HG02852 (cell line): ENCODE measurements around the gene RAF1.
"Not testable (repeated sequence)": the region's sequence is repeated elsewhere in the genome, so short reads cannot be mapped to it uniquely, and the experiment has no call there.

Experiments
- ATAC-seq: cut with Tn5 transposase; IDR thresholded peaks from one replicate; pipeline ENCODE4 v1.9.1; 2021; ENCODE audit warnings: mild to moderate bottlenecking, moderate library complexity; ENCODE audit not compliant: unreplicated experiment

RAF1 gene

DNA sequence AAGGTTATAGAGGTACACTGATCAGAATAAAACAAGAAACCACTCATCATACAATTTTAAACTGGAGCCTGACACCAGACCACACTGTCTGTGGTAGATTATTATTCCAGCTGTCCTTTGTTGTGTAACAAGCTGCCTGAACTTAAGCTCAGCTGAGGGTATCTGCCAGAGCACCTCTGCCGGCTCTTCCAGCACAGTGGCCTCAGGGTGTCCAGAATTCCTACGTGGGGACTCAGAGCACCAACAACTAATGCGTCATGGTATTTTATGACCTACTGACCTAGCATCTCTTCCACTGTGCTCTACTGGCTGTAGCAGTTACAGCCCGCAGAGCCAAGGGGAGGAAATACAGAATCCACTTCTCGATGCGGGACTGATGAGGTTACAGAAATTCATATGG lies 15.6 kb upstream of the RAF1 start:
- ATAC-seq = no peak

DNA sequence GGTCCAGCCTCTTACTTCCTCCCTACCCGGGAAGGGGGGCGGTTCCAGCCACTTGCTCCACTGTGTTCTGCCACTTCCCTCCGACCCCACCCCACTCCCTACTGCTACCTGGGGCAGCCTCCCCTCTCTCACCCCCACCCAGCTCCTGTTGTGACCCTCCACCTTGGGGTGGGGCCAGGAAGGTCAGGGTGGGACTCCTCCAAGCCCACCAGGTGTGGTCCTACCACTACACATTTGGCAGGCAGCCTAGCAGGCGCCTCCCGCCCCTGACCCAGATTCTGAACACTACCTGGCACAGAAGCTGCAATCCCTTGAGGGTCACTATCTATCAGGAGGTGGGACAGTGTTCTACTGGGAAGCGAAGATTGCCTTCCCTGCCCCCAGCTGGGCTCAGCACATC lies 13.7 kb upstream of the RAF1 start:
- no peak for ATAC-seq

DNA sequence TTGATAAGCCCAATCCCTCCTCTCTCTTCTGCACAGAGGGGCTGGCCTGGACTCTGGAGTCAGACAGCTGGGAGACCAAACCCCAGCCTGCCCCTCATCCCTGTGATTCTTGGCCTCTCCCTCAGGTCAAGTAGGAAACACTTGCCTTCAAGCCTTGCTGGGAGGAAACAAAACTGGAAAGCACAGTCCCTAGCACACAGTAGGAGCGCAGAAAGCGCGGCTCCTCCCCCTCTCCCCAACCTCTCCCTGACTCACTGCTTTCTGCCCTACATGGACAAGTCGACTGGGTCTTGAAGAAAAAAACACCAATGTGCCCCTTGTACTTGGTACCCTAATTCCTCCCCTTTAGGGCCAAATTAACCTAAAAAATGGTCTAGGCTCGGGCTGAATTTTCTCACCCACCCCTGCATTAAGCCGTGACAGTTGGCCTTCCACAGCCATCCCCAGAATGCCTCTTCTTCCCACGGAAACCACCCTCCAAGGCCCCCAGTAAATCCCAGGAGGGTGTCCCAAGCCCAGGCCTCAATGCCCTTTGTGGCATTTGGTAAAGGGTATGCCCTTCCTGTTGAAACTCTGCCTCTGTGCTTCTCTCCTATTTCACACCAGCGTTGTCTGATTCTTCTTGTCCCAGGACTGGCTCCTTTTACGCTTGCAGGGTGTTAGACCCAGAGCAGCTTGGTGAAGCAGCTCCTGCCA lies 11.3 kb upstream of the RAF1 start:
- no peak for ATAC-seq

DNA sequence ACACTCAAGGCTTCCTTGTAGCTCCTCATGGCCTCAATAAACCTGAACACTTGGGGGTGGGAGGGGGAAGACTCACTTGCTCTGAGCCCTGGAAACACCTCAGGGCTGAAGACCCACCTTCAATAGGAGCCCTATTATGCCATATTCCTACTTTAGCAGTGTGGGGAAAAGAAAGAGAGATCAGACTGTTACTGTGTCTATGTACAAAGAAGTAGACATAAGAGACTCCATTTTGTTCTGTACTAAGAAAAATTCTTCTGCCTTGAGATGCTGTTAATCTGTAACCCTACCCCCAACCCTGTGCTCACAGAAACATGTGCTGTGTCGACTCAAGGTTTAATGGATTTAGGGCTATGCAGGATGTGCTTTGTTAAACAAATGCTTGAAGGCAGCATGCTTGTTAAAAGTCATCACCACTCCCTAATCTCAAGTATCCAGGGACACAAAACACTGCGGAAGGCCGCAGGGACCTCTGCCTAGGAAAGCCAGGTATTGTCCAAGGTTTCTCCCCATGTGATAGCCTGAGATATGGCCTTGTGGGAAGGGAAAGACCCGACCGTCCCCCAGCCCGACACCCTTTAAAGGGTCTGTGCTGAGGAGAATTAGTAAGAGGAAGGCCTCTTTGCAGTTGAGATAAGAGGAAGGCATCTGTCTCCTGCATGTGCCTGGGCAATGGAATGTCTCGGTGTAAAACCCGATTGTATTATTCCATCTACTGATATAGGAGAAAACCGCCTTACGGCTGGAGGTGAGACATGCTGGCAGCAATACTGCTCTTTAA lies 10.2 kb upstream of the RAF1 start:
- ATAC-seq = not testable (repeated sequence)

DNA sequence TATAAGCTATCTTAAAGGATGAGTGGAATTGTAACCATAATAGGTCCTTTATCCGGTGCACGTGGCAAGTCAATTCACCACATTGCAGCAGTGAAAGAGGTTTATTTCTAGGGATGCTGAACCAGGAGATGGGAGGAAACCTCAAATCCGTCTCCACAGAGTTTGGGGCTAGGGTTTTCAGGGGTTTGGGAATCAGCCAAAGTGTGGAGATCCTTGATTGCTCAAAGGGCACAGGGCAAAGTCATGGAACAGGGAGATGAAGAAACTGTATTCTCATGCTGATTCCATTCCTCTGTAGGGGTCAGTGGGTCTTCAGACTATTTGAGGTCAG lies 7.2 kb upstream of the RAF1 start:
- no peak for ATAC-seq

DNA sequence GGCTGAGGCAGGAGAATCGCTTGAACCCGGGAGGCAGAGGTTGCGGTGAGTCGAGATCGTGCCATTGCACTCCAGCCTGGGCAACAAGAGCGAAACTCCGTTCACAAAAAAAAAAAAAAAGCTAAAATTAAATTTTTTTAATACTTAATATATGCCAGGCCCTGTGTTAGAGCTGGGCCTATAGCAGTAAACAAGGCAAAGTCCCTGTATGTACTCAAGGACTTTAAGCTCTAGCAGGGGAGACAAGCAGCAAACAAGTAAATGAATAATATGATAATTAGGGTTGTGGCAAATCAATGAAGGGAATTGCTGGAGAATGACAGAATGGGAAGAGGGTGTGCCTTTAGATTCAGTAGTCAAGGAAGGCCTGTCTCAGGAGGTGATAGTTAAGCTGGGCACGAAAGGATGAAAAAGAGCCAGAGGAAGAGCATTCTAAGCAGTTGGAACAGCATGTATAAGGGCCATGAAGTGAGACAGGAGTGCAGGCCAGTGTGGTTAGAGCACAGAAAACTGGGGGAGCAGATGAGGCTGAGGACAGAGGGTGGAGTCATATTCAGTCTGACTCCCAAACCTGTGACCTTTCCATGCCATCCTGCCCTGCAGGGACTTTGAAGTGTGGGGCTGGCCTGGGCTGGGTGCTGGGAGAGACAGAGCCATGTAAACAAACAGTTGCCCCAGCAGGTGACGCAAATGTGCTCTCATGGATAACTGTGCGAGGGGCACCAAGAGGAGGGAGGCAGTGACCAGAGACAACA lies 6.6 kb upstream of the RAF1 start:
- no peak for ATAC-seq

DNA sequence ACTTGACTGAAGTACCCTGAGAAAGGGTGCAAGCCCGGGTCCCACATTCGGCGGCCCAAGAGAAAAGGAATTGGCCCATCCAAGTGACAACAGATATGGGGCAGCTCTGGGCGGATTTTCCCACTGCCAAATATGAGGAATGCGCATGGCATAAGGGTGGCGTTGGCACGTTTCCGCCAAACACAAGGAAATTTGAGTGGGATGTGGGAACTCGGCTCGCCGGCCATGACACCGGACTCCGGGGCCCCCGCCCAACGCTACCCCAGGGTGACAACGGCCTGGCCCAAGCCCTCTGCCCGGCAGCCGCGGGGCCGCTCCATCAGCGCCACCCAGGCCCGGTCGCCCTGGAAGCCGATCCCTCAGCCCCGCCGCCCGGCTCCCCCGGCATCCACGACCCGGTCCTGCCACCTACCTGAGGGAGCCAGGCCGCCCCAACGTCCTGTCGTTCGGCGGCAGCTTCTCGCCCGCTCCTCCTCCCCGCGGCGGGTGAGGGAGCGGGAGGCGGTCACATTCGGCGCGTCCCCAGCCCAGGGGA lies 449 bp downstream of the RAF1 start:
- peak; percentile 35 for ATAC-seq

DNA sequence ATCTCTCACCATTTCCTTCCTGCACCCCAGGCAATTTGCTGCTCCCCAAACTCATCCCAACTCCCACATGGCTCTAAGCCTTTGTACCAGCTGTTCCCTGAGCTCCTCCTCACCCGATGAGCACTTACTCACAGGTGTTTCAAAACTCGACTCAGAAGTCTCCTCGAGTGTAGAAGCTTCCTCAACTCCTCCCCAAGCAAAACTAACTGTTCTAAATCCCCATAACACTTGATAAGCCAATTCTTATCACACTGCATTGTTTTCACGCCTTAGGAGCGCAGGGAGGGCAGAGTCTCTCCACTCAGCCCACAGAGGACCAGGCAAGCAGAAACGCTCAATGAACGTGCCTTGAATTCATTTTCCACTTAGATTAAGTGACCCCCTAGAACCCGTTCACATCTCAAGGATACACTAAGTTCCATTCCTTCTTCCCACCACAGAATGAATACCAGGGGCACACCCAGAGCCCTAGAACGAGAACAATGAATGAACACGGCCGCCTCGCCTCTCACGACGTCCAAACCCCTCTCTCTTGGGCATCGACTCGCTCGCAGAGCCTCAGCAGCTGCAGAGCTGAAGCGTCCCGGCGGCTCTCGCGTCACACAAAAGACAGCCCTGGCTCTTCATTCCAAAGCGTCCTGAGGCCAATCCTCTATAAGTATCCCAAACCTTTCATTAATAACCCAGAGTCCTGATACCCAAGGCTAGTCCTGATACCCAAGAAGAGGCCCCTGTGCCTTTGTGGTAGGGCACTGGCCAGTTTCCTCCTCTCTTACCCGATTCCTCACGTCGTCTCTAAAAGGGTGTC lies 1.1 kb downstream of the RAF1 start:
- no peak for ATAC-seq

DNA sequence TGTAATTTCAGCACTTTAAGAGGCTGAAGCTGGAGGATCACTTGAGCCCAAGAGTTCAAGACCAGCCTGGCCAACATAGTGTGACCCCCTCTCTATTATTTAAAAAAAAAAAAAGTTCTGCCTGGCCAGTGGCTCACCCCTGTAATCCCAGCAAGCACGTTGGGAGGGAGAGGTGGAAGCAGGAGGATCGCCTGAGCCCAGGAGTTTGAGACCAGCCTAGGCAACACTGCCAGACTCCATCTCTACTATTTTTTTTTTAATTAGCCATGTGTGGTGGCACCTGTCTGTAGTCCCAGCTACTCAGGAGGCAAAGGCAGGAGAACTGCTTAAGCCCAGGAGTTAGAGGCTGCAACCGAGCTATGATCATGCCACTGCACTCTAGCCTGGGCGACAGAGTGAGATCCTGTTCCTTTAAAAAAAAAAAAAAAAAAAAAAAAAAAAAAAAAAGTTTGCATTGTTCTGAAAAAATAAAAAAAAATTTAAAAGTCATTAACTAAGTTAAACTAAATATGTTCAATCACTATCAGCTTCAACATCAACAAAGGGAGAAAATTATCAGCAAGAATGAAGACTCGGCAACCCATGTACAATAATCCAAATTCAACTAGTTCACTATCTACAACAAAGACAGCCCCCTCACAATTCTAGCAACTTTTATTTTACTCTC lies 1.9 kb downstream of the RAF1 start:
- ATAC-seq = no peak

DNA sequence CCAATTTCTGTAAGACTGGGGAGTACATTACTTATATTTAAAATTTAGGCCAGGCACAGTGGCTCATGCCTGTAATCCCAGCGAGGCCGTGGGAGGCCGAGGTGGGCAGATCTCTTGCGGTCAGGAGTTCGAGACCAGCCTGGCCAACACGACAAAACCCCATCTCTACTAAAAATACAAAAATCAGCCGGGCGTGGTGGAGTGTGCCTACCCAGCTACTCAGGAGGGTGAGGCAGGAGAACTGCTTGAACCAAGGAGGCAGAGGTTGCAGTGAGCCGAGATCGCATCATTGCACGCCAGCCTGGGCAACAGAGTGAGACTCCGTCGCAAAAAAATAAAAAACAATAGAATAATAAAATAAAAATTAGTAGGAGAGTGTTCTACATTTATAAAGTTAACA lies 2.5 kb downstream of the RAF1 start:
- ATAC-seq = not testable (repeated sequence)

DNA sequence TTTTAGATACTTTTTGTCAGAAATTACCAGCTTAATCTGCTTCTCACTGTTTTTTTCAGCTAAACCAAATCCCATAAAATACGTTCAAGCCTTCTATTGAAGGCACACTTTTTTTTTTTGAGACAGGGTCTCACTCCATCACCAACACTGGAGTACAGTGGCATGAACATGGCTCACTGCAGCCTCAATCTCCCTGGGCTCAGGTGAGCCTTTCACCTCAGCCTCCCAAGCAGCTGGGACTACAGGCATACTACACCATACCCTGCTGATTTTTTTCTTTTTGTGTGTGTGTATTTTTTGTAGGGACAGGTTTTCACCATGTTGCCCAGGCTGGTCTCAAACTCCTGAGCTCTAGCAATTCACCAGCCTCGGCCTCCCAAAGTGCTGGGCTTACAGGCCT lies 3.7 kb downstream of the RAF1 start:
- ATAC-seq = no peak

DNA sequence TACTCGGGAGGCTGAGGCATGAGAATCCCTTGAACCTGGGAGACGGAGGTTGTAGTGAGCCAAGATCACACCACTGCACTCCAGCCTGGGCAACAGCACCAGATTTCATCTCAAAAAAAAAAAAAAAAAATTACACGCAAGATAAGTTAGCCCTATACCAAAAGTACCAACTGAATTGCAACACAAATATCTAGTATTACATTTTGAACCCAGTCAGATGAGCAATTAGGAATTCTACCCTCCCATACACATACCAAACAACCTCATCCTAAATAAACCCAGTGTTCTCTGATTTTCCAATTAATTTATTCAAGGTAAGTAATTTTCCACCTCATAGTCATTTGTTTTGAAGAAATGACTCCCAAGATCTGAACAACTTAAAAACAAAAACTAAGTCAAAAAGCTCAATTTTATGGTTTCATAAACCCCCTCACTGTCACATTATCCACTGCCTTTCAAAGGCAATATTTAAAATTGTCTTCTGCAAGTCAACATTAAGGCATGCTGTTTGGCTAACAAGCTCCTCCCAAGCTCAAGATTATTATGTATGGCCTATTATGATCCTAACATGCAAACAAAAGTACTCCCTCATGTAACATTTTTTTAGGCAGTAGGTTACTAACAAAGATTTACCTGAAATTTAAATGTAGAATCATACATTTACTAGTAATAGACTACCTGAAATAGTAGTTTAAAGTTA lies 4.5 kb downstream of the RAF1 start:
- ATAC-seq = no peak

DNA sequence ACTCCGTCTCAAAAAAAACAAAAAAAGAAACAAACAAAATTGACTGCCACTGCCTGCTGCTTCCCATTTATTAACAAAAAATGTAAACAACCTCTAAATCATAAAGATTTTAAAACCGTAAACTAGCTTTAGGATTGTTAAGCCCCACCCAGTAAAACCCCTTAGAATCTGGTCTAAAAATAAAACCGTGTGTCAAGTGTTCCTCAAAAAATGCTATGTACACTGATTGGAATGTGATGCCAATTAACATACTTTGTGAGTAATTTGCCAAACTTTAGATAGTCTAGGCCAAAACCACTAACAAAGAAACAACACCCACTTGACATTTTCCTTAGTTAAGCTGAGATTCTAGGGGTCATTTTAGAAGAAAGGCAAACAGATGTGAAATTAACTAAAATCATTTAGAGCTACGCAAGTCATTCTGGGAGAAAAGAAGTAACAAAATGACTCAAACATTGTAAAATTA lies 5.3 kb downstream of the RAF1 start:
- ATAC-seq = no peak

DNA sequence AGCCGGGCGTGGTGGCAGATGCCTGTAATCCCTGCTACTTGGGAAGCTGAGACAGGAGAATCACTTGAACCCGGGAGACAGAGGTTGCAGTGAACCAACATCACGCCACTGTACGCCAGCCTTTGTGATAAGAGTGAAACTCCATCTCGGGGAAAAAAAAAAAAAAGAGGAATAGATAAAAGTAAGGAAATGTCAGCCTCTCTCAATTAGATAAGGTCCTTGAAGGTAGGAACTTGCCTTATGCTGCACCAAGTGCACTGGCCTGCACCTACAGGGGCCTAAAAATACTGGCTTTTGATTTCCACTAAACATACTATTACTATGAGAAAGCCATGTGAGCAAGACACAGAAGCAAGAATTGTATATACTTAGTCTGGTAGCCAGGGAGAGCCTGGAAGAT lies 7.1 kb downstream of the RAF1 start:
- ATAC-seq = no peak

DNA sequence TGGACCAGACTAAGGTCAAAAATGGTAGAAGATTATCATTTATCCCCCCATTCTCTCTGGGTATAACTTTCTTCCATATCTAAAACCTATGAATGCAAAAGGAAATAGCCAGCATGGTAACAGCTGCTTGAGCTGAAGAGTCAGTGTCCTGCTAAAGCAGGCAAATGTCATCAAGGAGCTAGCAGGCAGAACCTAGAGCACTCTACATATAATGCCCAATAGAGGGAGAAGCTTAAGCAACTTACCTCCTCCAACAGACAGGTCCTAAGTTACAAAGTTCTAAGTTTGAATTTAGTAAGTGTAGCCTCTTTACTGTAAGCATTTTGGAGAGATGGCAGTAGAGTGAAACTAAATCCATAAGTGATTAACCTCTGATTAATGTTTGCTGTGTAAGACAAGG lies 7.7 kb downstream of the RAF1 start:
- no peak for ATAC-seq

DNA sequence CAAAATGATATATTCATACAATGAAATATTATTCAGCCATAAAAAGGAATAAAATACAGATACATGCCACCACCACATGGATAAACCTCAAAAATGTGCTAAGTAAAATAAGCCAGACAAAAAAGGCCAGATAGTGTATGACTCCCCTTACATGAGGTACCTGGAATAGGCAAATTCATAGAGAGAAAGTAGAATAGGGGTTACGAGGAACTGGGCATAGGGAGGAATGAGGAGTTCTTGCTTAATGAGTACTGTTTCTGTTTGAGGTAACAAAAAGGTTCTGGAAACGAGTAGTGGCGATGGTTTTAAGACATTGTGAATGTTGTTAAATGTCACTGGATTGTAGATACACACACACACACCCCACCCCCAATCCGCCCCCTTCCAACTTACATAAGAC lies 8.2 kb downstream of the RAF1 start:
- no peak for ATAC-seq

DNA sequence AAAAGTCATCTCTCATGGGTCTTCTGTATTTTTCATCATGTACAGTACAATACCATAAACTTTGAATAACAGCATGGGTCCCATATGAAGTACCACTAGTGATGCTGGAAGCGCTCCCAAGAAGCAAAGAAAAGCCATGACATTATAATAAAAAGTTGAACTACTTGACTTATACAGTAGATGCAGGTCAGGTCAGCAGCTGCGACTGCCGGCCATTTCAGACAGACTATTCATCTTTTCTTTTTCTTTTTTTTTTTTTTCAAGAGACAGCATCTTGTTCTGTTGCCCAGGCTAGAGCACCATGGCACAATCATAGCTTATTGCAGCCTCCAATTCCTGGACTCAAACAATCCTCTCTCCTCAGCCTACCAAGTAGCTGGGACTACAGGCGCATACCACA lies 10.2 kb downstream of the RAF1 start:
- ATAC-seq = no peak

DNA sequence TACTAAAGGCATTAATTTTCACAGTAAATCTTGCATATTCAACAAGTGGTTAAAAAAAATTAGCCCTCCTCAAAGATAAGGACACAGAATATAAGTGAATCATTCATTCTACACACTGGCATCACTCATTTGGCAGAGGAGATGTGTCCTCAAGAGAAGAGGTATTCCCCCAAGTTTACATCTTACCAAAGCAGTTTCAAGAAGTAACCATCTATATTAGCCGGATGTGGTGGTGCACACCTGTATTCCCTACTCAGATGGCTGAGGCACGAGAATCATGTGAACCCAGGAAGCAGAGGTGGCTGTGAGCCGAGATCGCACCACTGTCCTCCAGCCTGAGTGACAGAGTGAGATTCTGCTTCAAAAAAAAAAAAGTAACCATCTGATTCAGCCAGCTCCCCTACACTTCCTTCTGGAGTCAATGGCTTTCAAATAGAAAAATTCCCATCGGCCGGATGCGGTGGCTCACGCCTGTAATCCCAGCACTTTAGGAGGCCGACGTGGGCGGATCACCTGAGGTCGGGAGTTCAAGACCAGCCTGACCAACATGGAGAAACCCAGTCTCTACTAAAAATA lies 15.4 kb downstream of the RAF1 start:
- peak; percentile 65 for ATAC-seq

DNA sequence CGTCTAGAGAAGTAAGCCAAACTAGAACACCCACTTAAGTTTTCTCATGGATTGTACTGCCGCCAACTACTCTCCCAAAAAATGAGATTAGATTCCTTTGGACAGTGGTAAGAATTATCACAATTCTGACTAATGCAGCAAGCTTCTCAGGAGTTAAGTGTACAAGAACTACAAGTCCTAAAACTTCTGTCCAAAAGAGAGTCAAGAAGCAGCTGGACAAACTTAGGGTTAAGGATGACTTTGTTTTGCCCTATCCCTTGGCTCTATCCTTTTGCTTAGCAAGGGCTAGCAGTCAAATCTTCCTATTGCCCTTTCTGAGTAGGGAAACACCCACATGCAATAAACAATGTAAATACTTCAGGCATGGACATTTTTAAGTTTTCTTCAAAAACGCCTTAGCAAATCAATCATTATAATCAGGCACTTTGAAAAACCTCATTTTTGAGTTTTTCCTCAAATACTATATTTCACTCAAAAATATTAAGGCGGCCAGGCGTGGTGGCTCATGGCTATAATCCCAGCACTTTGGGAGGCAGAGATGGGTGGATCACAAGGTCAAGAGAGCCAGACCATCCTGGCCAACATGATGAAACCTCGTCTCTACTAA lies 19.5 kb downstream of the RAF1 start:
- no peak for ATAC-seq
